AG09309 (cell line): ENCODE results near the gene TNFAIP8L1.
A peak's percentile ranks its signal among the peaks of the same experiment; 100 is the strongest.

Experiments used
- DNase-seq: peaks from one replicate; pipeline ENCODE4 v3.0.0-alpha.2; 2010; ENCODE audit warnings: low read depth
- H3K4me3 ChIP-seq: 2 replicates; pipeline ENCODE4 v1.5.1; 2011; ENCODE audit warnings: mild to moderate bottlenecking, low read depth, low read length, moderate library complexity; ENCODE audit not compliant: control insufficient read depth
- CTCF ChIP-seq: IDR thresholded peaks from 2 replicates; pipeline ENCODE4 v1.5.1; 2011; ENCODE audit warnings: mild to moderate bottlenecking, low read depth, low read length, inconsistent platforms; ENCODE audit not compliant: insufficient read depth, control insufficient read depth; ENCODE audit errors: missing control alignments

The TNFAIP8L1 gene

GRCh38 chr19:4662812-4663211 lies 23.5 kb downstream of the TNFAIP8L1 start:
- no peak for TF ChIP-seq CTCF
- no peak for DNase-seq
- no peak overlapping the region for H3K4me3 ChIP-seq

GRCh38 chr19:4664642-4665041 lies 25.3 kb downstream of the TNFAIP8L1 start:
- TF ChIP-seq CTCF = no peak
- H3K4me3 ChIP-seq = no peak overlapping the region
- DNase-seq = no peak

- no peak for TF ChIP-seq CTCF
- peak within 1 kb of the TSS; percentile 90 for H3K4me3 ChIP-seq
- DNase-seq = peak; percentile 44
These were observed 30.6 kb downstream of the TNFAIP8L1 start, which contains the start of gene MYDGF for GRCh38 chr19:4669723-4670480. MYDGF (minus strand) TSS chr19:4670342; CDS start chr19:4670334, 8 bp downstream.

DNA sequence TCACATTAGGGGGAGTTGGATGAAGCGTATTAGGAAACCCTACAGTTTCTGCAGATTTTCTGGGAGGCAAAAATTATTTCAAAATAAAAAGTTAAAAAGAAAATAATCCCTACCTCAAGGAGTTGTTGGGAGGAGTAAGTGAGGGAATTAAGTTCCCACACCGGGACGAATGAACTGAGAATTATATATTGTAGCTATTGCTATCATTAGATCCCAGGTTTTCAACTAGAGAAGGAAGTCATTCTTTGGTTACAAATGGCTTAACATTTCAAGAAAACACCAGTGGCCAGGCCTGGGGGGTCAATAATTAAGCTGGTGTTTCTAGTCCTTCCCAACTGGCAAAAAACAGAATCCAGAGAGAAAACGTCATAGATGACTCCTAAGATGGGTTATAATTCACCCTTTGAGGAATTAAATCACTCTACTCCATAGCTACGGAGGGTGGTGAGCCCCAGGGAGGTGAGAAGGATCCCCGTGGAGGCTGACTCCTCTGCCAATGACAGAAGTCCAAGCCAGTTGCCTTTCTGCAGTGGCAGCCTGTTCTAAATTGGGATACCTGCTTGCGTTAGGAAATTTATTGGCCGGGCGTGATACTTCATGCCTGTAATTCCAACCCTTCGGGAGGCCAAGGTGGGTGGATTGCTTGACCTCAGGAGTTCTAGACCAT lies 32.0 kb downstream of the TNFAIP8L1 start:
- no peak overlapping the region for H3K4me3 ChIP-seq
- no peak for TF ChIP-seq CTCF
- no peak for DNase-seq

- TF ChIP-seq CTCF = no peak
- DNase-seq = no peak
- no peak overlapping the region for H3K4me3 ChIP-seq
These were observed 33.9 kb downstream of the TNFAIP8L1 start for GRCh38 chr19:4673216-4673615.

DNA sequence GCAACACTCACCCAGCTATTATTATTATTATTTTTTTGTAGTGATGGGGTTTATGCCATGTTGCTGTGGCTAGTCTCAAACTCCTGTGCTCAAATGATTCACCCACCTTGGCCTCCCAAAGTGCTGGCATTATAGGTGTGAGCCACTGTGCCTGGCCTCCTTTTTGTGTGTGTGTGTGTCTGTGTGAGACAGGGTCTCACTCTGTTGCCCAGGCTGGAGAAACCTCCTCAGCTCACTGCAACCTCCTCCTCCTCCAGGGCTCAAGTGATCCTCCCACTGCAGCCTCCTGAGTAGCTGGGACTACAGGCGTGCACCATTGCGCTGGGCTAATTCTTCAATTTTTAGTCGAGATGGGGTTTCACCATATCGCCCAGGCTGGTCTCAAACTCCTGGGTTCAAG lies 34.4 kb downstream of the TNFAIP8L1 start:
- DNase-seq = no peak
- no peak overlapping the region for H3K4me3 ChIP-seq
- no peak for TF ChIP-seq CTCF

- TF ChIP-seq CTCF = no peak
These were observed 36.0 kb downstream of the TNFAIP8L1 start for GRCh38 chr19:4675346-4675745.

More at GRCh38 chr19:4675346-4675745, 36.0 kb downstream of the TNFAIP8L1 start:
- no peak overlapping the region for H3K4me3 ChIP-seq
- no peak for DNase-seq
